GM12891 (cell line): ENCODE measurements around the gene CLEC11A.

Experiments used
- DNase-seq: peaks from one replicate; pipeline ENCODE4 v3.0.0; 2011; ENCODE audit warnings: low spot score; ENCODE audit not compliant: insufficient read length
- FAIRE-seq: peaks from 2 replicates; lab custom pipeline; 2011; peaks lifted over from hg19 to GRCh38; lab: Jason Lieb, UNC
- PAX5 ChIP-seq: IDR thresholded peaks from 2 replicates; pipeline ENCODE4 v1.6.1; 2011; ENCODE audit warnings: low read length, moderate library complexity, mild to moderate bottlenecking; ENCODE audit not compliant: insufficient read depth, severe bottlenecking
- POLR2A ChIP-seq: IDR thresholded peaks from 2 replicates; pipeline ENCODE4 v1.6.1; 2011; ENCODE audit warnings: low read depth, low read length, control low read depth
- POLR2AphosphoS5 ChIP-seq: IDR thresholded peaks from 2 replicates; pipeline ENCODE4 v1.6.1; 2011; ENCODE audit warnings: low read depth, low read length, control low read depth
- POU2F2 ChIP-seq: IDR thresholded peaks from 2 replicates; pipeline ENCODE4 v1.6.1; 2011; ENCODE audit warnings: low read depth, mild to moderate bottlenecking, control low read depth, low read length, moderate library complexity
- SPI1 ChIP-seq: IDR thresholded peaks from 2 replicates; pipeline ENCODE4 v1.6.1; 2011; ENCODE audit warnings: low read depth, low read length, control low read depth
- TAF1 ChIP-seq: IDR thresholded peaks from 2 replicates; pipeline ENCODE4 v1.6.1; 2011; ENCODE audit warnings: low read depth, low read length, control low read depth

Gene CLEC11A

DNA sequence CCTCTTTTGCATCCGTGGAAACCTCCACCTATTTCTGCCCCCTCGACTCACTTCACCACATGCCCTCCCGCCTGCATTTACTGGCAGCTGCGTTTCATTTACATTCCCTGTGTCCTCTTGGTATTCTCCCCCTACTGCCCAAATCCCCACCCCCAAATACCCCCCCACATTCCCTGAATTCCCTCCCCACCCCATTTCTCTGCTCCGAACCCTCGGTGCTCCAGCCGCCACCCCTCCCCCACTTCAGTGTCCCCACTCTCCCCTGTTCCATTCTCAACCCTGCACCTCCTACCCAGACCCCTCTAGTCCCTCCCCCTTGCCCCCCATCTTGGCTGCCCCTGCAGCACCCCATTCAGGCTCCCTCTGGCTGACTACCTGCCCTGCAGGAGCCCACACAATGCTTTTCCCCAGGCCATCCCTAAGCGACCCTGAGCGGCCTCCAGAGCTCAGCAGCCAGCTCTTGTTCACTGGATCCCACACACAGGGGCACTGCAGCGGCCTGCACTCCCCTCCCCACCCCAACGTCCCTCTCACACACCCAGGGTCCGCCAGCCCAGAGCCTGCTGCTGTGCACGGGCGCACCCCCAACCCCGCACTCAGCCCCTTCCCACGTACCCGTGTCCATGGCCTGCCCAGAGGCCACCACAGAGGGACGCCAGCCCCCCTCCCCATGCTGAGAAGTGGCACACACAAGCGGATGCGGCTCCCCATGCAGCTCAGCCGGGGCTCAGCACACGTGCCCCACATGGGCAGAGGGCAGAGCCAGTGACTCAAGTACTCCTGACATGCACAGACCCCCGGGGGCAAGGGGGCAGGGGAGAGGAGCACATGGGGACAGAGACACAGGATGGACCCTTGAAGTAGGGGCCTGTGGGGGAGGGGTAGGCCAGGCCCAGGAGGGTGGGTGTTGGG is 29.8 kb upstream of the CLEC11A start:
- no peak for FAIRE-seq
- DNase-seq: no peak
- TF ChIP-seq TAF1 (no peak), POU2F2 (no peak), PAX5 (no peak)

DNA sequence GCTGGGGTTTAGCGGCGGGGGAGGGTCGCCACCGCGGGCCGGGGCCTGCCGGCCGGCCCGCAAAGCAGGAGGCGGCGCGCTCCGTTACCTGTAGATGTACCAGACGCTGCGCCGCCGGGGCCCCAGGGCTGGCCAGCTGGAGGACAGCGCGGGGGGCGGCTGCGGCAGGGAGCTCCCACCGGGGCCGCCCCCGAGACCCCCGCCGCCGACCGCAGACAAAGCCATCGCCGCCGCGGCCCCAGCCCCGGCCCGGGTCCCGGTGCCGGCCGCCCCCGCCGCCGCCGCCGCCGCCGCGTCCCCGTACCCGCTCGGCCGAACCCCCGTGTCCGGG is 28.4 kb upstream of the CLEC11A start:
- DNase-seq: no peak
- FAIRE-seq: no peak
- TF ChIP-seq POLR2A: no peak
- TF ChIP-seq POU2F2: no peak
- TF ChIP-seq PAX5: no peak
- no peak for TF ChIP-seq POLR2AphosphoS5
- no peak for TF ChIP-seq SPI1
- no peak for TF ChIP-seq TAF1

DNA sequence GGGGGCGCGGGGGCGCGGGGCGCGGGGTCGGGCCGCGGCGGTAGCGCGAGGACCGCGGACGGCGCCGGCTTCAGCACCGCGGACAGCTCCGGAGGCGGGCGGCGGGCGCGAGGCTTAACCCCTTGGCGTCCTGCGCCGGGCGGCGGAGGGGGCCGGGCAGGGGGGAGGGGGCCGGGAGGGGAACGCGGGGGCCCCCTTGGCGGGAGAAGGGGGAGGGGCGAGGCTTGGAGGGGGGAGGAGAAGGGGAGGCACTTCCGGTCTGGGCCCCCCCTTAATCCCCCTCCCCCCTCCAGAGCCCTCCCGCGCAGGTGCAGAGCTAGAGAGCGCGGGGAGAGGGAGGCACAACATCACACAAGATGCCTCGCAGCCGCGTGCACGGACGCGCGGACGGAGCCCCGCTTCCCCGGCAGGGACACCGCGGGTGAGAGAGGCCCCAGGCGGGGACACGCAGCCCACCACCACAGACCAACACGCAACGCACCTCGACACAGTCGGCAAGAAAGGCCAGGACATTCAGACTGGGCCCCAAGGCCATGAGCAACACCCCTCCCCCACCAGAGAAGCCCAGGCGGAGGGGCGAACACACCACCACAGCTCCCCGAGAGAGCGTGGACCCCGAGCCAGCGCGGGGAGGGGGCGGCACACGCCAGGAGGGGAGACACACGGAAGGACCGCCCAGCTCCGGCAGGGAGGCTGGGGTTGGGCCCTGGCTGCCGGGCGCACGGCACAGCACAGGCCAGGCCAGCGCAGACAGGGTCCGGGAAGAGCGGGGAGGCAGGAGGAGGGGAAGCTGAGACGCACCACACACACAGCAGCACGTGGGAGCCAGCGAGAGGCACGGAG is 27.7 kb upstream of the CLEC11A start:
- no peak for TF ChIP-seq SPI1
- TF ChIP-seq PAX5: no peak
- no peak for TF ChIP-seq POU2F2
- TF ChIP-seq TAF1: no peak
- TF ChIP-seq POLR2AphosphoS5: no peak
- no peak for TF ChIP-seq POLR2A
- no peak for DNase-seq
- FAIRE-seq: no peak

DNA sequence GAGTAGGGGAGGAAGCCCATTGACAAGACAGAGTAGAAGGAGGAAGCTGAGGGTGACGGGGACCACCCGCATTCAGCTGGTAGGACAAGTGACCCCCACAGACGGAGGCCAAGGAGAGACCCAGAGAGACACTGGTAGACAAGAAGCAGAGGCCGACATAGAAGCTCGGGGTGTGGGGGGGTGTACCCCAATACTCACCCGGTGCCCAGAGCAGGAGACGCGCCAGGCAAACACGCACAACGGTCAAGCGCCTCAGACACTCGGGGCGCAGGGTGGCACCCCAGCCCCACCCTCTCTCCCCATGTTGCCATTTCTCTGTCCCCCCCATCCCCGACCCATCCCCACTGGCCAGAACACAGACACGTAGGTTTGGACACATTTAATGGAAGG is 27.1 kb upstream of the CLEC11A start:
- TF ChIP-seq POLR2A (no peak), POU2F2 (no peak), PAX5 (no peak), POLR2AphosphoS5 (no peak)
- FAIRE-seq: no peak
- DNase-seq: no peak

DNA sequence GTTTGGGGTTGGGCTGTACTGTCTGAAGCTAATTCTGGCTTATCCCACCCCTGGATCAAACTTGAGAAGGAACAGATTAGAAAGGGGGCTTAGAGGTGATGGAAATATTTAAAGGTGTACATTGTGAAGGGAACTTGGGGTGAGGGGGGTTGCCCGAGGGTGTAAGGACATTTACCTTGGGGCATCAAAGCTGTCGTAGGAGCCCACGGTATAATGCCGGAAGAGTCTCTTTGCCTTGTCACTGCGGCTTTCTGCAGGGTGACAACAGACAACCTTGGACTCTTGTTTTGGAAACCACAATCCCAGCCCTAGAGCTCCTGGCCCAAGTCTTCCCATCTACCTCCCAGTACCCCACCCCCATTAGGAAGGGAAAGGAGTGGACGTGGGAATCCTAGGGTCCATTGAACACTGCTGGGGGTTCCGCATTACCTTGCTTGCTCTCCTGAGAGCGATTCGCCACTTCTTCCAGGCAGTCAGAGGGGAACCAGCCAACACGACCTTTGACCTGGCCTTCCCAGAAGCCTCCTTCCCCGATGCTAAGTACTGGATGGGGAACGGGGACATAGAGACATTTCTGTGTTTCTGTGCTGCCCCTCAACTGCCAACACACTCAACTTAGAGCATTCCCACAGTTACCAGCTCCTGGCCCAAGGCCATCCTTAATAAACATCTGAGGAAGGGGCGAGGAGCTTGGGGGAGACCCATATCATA is 25.6 kb upstream of the CLEC11A start:
- no peak for FAIRE-seq
- TF ChIP-seq POLR2A: no peak
- no peak for TF ChIP-seq POLR2AphosphoS5
- TF ChIP-seq SPI1: no peak
- no peak for TF ChIP-seq PAX5
- TF ChIP-seq POU2F2: no peak
- no peak for TF ChIP-seq TAF1
- DNase-seq: no peak

DNA sequence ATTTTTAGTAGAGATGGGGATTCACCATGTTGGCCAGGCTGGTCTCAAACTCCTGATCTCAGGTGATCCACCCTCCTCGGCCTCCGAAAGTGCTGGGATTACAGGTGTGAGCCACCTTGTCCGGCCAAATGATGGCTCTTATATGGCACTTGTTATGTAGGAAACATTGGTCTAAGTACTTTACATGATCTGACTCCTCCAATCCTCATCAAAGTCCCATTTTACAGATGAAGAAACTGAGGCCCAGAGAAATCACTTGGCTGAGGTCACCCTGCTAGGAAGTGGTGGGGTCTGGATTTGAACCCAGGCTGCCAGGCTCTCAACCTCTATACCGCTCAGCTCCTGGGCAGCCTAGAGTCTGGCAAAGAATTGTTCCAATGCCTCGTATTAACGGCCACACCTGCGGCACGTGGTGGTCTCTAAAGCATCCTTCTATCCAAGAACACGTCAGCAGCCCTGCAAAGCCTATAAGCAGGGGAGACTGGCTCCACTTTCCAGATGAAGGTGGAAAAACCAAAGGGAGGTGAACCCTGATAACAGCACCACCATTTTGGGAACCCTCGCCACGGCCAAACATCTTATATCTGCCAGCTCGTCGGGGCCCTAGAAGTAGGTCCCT is 21.7 kb upstream of the CLEC11A start:
- no peak for FAIRE-seq
- TF ChIP-seq PAX5 (no peak), SPI1 (no peak), POLR2AphosphoS5 (no peak), POLR2A (no peak), POU2F2 (no peak), TAF1 (no peak)
- no peak for DNase-seq

DNA sequence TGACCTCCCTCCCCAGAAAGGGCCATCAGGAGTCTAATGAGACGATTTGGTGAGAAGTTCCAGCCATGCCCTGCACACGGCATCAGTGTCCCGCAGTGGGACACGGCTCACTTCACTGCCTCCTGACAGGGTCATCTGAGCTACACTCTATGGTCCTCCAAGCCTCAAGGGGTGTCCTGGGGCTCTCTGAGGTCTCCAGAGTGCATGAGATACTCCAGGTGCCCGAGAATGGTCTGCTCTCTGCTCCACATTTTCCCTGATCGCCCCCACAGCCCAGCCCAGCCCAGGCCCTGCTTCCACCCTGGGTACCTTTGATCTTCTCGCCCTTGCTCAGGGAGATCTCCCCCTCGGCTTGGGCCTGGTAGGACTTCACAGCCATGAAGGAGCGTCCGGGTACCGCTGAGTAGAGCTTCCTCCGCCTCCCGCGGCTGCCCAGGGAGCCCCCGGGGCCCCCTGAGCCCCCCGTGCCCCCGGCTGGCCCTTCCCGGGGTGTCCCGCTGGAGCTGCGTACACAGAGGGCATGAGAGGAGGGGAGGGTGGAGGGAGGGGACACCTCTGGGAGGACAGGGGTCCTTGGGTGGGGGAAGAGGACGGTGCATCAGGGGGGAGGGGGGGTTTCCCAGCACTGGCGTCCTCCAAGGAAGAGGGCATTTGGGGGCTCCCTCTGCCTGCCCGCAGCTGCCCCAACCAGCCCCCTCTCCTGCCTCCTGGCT is 20.9 kb upstream of the CLEC11A start:
- DNase-seq (no peak), FAIRE-seq (no peak)
- TF ChIP-seq POLR2A: no peak

DNA sequence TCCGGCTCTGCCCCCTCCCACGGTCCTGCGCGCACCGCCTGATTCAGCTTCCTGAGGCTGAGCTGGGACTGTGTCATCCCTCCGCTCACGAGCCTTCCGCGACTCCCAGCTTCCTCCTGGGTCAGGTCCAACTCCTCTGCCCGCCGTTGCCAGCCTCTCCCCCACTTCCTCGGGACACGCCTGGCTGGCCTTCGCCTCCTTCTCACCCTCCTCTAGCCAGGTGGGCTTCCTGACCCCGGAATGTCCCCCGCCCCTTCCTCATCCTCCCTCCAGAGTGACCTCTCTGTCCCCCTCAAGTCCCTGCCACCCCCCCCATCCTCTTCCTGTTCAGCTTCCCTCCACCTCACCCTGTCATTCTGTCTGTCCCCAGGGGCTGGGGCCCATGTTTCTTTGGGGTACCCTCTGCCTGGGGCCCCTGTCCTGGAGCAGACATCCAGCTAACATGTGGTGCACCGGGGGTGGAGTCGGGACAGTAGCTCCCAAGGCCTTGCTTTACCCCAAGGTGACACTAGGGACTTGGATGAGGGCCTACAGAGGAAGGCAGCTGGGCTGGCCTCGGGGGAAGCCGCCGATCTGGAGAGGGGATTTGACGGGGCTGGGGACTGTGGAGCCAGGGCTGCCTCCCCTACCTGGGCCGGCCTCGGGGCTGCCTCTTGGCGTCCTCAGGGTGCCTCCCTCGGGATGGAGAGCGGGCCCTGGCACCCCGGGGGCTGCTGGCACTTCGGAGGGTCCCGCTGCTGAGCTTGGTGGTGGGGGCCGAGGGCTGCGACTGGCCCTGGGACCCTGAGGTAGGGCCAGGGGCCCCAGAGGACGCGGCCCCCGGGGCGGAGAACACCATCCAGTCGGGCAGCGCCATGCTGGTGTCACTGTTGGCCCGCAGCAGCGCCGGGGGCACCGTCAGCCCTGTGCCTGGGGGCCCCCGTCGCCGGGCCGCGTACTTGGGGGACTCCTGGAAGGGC is 20.0 kb upstream of the CLEC11A start:
- FAIRE-seq: no peak
- DNase-seq: no peak
- TF ChIP-seq TAF1 (no peak), SPI1 (no peak), POLR2AphosphoS5 (no peak), POU2F2 (no peak), POLR2A (no peak)
